ENCODE measurements around the gene DNMT3A.

DNMT3A gene

DNA sequence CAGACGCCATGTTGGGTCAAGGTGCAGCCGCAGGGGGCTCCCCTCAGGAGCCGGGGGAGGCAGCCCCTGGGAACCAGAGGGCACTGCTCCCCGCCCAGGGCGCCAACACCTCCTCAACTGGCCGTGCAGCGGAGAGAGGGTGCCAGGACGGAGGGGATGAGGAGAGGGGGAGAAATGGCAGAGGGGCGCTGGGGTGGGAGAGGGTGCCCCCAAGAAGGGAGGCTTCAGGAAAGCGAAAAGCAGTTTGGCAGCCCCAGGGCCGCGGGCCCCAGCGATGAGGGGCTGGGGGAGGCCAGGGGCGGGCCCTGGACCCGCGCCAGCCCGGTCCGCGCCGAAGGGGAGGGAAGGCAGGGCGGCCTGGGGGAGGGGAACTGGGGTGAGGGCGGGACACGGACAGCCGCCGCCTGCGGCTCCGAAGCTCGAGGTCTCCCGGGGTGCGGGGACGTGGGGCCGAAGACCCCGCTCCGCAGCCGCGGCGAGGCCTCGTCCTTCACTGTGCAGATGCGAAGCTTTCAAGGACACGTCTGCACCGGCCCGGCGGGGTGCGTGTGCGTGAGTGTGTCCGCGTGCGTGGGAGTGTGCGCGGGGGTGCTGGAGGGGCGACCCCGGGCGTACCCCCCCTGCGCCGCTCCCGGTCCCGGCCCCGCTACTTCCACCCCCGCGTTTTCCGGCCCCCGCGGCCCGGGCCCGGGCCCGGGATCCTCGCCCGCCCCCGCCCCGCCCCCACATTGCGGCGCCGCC, 1.4 kb downstream of the DNMT3A start:
- DNase-seq (ENCODE audit: low read depth, low spot score): no peak
- peak overlapping the region; percentile 44 for H3K4me3 ChIP-seq (ENCODE audit: low read depth, low read length)

GRCh38 chr2:25339791-25340180, 1.9 kb downstream of the DNMT3A start:
- TF ChIP-seq, protein P1, sequence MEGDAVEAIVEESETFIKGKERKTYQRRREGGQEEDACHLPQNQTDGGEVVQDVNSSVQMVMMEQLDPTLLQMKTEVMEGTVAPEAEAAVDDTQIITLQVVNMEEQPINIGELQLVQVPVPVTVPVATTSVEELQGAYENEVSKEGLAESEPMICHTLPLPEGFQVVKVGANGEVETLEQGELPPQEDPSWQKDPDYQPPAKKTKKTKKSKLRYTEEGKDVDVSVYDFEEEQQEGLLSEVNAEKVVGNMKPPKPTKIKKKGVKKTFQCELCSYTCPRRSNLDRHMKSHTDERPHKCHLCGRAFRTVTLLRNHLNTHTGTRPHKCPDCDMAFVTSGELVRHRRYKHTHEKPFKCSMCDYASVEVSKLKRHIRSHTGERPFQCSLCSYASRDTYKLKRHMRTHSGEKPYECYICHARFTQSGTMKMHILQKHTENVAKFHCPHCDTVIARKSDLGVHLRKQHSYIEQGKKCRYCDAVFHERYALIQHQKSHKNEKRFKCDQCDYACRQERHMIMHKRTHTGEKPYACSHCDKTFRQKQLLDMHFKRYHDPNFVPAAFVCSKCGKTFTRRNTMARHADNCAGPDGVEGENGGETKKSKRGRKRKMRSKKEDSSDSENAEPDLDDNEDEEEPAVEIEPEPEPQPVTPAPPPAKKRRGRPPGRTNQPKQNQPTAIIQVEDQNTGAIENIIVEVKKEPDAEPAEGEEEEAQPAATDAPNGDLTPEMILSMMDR (IDR thresholded peaks at IDR 0.05; ENCODE audit: low read depth, low read length): no peak
- no peak for DNase-seq (ENCODE audit: low read depth, low spot score)
- peak overlapping the region; percentile 44 for H3K4me3 ChIP-seq (ENCODE audit: low read depth, low read length)
- in situ Hi-C loops (cut with HindIII; ENCODE audit: low sequenced_read_pairs): no loop called here

More for the DNA sequence above, 1.4 kb downstream of the DNMT3A start:
- TF ChIP-seq, protein P1 (IDR thresholded peaks at IDR 0.05; ENCODE audit: low read depth, low read length): no peak
- in situ Hi-C loops (cut with HindIII; ENCODE audit: low sequenced_read_pairs): no loop called here

- no peak overlapping the region for H3K4me3 ChIP-seq (ENCODE audit: low read depth, low read length)
- DNase-seq (ENCODE audit: low read depth, low spot score): no peak
- TF ChIP-seq, protein P1 (IDR thresholded peaks at IDR 0.05; ENCODE audit: low read depth, low read length): no peak
- in situ Hi-C loops (cut with HindIII; ENCODE audit: low sequenced_read_pairs): no loop called here
Observed at GRCh38 chr2:25339211-25339674, 2.5 kb downstream of the DNMT3A start.

GRCh38 chr2:25338401-25338800, 3.3 kb downstream of the DNMT3A start:
- DNase-seq (ENCODE audit: low read depth, low spot score): no peak
- in situ Hi-C loops (cut with HindIII; ENCODE audit: low sequenced_read_pairs): no loop called here
- H3K4me3 ChIP-seq (ENCODE audit: low read depth, low read length): no peak overlapping the region
- TF ChIP-seq, protein P1 (IDR thresholded peaks at IDR 0.05; ENCODE audit: low read depth, low read length): no peak

DNA sequence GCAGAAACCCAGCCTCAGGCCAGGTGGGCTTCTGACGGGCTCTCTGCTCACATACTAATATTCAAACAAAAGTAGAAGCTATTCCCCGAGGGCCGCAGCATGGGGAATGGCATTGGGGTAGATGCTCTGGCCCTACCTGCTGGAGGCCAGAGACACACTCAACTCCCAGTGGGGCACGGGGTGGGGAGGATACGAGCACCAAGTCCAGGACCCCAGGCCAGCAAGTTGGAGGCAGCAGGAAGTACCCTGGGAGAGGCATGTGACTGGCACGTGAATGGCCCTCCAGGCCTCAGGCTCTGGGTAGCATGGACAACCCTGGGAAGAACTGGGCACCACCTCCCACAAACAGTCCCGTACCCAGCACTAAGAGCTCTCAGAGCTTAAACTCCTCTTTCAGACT, 3.8 kb downstream of the DNMT3A start:
- no peak for DNase-seq (ENCODE audit: low read depth, low spot score)
- in situ Hi-C loops (cut with HindIII; ENCODE audit: low sequenced_read_pairs): no loop called here
- TF ChIP-seq, protein P1 (IDR thresholded peaks at IDR 0.05; ENCODE audit: low read depth, low read length): no peak
- H3K4me3 ChIP-seq (ENCODE audit: low read depth, low read length): no peak overlapping the region

DNA sequence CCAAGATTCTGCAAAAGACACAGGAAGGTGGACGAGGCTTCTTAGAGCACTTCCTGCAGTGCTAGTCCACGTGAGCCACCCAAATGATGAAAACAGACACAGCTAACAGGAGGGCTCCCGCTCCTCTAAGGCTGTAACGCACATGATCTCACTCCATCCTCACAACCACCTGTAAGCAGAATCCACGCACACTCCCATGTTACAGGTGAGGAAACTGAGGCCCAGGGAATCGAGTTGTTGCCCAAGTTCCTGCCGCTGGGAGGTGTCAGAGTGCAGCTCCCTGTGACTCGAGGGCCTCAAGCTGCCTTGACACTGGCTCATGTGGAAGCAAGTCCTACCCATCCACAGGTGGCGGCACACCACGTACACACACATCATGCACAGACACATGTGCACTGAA, 4.4 kb downstream of the DNMT3A start:
- DNase-seq (ENCODE audit: low read depth, low spot score): no peak
- H3K4me3 ChIP-seq (ENCODE audit: low read depth, low read length): no peak overlapping the region
- in situ Hi-C loops (cut with HindIII; ENCODE audit: low sequenced_read_pairs): no loop called here
- TF ChIP-seq, protein P1 (IDR thresholded peaks at IDR 0.05; ENCODE audit: low read depth, low read length): no peak

All from astrocyte of the spinal cord (primary cell).